HEK293 (cell line): Measurements from ENCODE around the gene ISL2.

ENCODE experiments used
- AEBP2 ChIP-seq: fragments of 450-650 bp; formaldehyde crosslinking; IDR thresholded peaks from 2 replicates; pipeline ENCODE4 v1.5.1; 2016; ENCODE audit warnings: missing biosample characterization, missing genetic modification characterization, borderline replicate concordance
- GLI4 ChIP-seq: fragments of 450-650 bp; formaldehyde crosslinking; IDR thresholded peaks from 2 replicates; pipeline ENCODE4 v1.5.1; 2016; ENCODE audit warnings: missing biosample characterization, missing genetic modification characterization
- INSM2 ChIP-seq: fragments of 450-650 bp; formaldehyde crosslinking; IDR thresholded peaks from 2 replicates; pipeline ENCODE4 v1.5.1; 2016; ENCODE audit warnings: missing biosample characterization, missing genetic modification characterization
- KLF7 ChIP-seq: fragments of 450-650 bp; formaldehyde crosslinking; IDR thresholded peaks from 2 replicates; pipeline ENCODE4 v1.5.1; 2016; ENCODE audit warnings: missing biosample characterization, missing genetic modification characterization, borderline replicate concordance
- MYNN ChIP-seq: fragments of 450-650 bp; formaldehyde crosslinking; IDR thresholded peaks from 2 replicates; pipeline ENCODE4 v1.5.1; 2016; ENCODE audit warnings: missing biosample characterization, missing genetic modification characterization, borderline replicate concordance
- PRDM1 ChIP-seq: fragments of 450-650 bp; formaldehyde crosslinking; IDR thresholded peaks from 2 replicates; pipeline ENCODE4; 2016; ENCODE audit warnings: missing biosample characterization, missing genetic modification characterization
- SCRT1 ChIP-seq: fragments of 450-650 bp; formaldehyde crosslinking; IDR thresholded peaks from 2 replicates; pipeline ENCODE4 v1.5.1; 2016; ENCODE audit warnings: missing biosample characterization, missing genetic modification characterization, borderline replicate concordance
- ZBTB49 ChIP-seq: fragments of 450-650 bp; formaldehyde crosslinking; IDR thresholded peaks from 2 replicates; pipeline ENCODE4 v1.5.1; 2016; ENCODE audit warnings: missing biosample characterization, missing genetic modification characterization, low read depth
- ZBTB7A ChIP-seq: fragments of 450-650 bp; formaldehyde crosslinking; IDR thresholded peaks from 2 replicates; pipeline ENCODE4 v1.5.1; 2016; ENCODE audit warnings: low read depth, missing biosample characterization, missing genetic modification characterization
- ZFP41 ChIP-seq: fragments of 450-650 bp; formaldehyde crosslinking; IDR thresholded peaks from 2 replicates; pipeline ENCODE4 v1.5.1; 2016; ENCODE audit warnings: missing biosample characterization, missing genetic modification characterization, borderline replicate concordance
- ZNF121 ChIP-seq: fragments of 450-650 bp; formaldehyde crosslinking; IDR thresholded peaks from 2 replicates; pipeline ENCODE4 v1.5.1; 2016; ENCODE audit warnings: missing biosample characterization, missing genetic modification characterization
- ZNF146 ChIP-seq: fragments of 450-650 bp; formaldehyde crosslinking; IDR thresholded peaks from 2 replicates; pipeline ENCODE4 v1.5.1; 2016; ENCODE audit warnings: missing biosample characterization, missing genetic modification characterization
- ZNF157 ChIP-seq: fragments of 450-650 bp; formaldehyde crosslinking; IDR thresholded peaks from 2 replicates; pipeline ENCODE4 v1.5.1; 2016; ENCODE audit warnings: missing biosample characterization, missing genetic modification characterization
- ZNF169 ChIP-seq: fragments of 450-650 bp; formaldehyde crosslinking; IDR thresholded peaks from 2 replicates; pipeline ENCODE4 v1.5.1; 2016; ENCODE audit warnings: missing biosample characterization, missing genetic modification characterization
- ZNF221 ChIP-seq: fragments of 450-650 bp; formaldehyde crosslinking; IDR thresholded peaks from 2 replicates; pipeline ENCODE4 v1.5.1; 2017; ENCODE audit warnings: missing biosample characterization, missing genetic modification characterization, borderline replicate concordance
- ZNF324 ChIP-seq: fragments of 450-650 bp; formaldehyde crosslinking; IDR thresholded peaks from 2 replicates; pipeline ENCODE4 v1.5.1; 2016; ENCODE audit warnings: missing biosample characterization, missing genetic modification characterization
- ZNF416 ChIP-seq: fragments of 450-650 bp; formaldehyde crosslinking; IDR thresholded peaks from 2 replicates; pipeline ENCODE4 v1.5.1; 2016; ENCODE audit warnings: missing biosample characterization, missing genetic modification characterization
- ZNF473 ChIP-seq: fragments of 450-650 bp; formaldehyde crosslinking; IDR thresholded peaks from 2 replicates; pipeline ENCODE4 v1.5.1; 2017; ENCODE audit warnings: missing biosample characterization, missing genetic modification characterization
- ZNF510 ChIP-seq: fragments of 450-650 bp; formaldehyde crosslinking; IDR thresholded peaks from 2 replicates; pipeline ENCODE4 v1.5.1; 2018; ENCODE audit warnings: mild to moderate bottlenecking, missing genetic modification characterization, missing biosample characterization; ENCODE audit not compliant: insufficient replicate concordance
- ZNF521 ChIP-seq: fragments of 450-650 bp; formaldehyde crosslinking; IDR thresholded peaks from 2 replicates; pipeline ENCODE4 v1.5.1; 2017; ENCODE audit warnings: missing biosample characterization, mild to moderate bottlenecking, missing genetic modification characterization
- ZNF701 ChIP-seq: fragments of 450-650 bp; formaldehyde crosslinking; IDR thresholded peaks from 2 replicates; pipeline ENCODE4 v1.5.1; 2016; ENCODE audit warnings: missing biosample characterization, missing genetic modification characterization
- ZNF704 ChIP-seq: fragments of 450-650 bp; formaldehyde crosslinking; IDR thresholded peaks from 2 replicates; pipeline ENCODE4 v1.5.1; 2016; ENCODE audit warnings: missing biosample characterization, missing genetic modification characterization
- ZNF777 ChIP-seq: fragments of 450-650 bp; formaldehyde crosslinking; IDR thresholded peaks from 2 replicates; pipeline ENCODE4 v1.5.1; 2017; ENCODE audit warnings: missing biosample characterization, missing genetic modification characterization, borderline replicate concordance
- ZNF830 ChIP-seq: fragments of 450-650 bp; IDR thresholded peaks from 2 replicates; pipeline ENCODE4 v1.5.0; 2018; ENCODE audit warnings: missing biosample characterization, missing genetic modification characterization, low read depth, mild to moderate bottlenecking, moderate library complexity
- ZSCAN16 ChIP-seq: fragments of 450-650 bp; formaldehyde crosslinking; IDR thresholded peaks from 2 replicates; pipeline ENCODE4 v1.5.1; 2016; ENCODE audit warnings: missing biosample characterization, missing genetic modification characterization
- ZSCAN23 ChIP-seq: fragments of 450-650 bp; formaldehyde crosslinking; IDR thresholded peaks from 2 replicates; pipeline ENCODE4 v1.5.1; 2016; ENCODE audit warnings: missing biosample characterization, missing genetic modification characterization
- TF ChIP-seq, protein P1 (sequence below): fragments of 450-650 bp; formaldehyde crosslinking; IDR thresholded peaks from 2 replicates; pipeline ENCODE4 v1.5.1; 2016; ENCODE audit warnings: missing biosample characterization, missing genetic modification characterization
- TF ChIP-seq, protein P2 (sequence below): fragments of 450-650 bp; formaldehyde crosslinking; IDR thresholded peaks from 2 replicates; pipeline ENCODE4 v1.5.1; 2016; ENCODE audit warnings: missing biosample characterization, missing genetic modification characterization, low read depth

Gene ISL2

GRCh38 chr15:76327191-76328105, 9.1 kb upstream of the ISL2 start (continued):
- TF ChIP-seq, protein P1, sequence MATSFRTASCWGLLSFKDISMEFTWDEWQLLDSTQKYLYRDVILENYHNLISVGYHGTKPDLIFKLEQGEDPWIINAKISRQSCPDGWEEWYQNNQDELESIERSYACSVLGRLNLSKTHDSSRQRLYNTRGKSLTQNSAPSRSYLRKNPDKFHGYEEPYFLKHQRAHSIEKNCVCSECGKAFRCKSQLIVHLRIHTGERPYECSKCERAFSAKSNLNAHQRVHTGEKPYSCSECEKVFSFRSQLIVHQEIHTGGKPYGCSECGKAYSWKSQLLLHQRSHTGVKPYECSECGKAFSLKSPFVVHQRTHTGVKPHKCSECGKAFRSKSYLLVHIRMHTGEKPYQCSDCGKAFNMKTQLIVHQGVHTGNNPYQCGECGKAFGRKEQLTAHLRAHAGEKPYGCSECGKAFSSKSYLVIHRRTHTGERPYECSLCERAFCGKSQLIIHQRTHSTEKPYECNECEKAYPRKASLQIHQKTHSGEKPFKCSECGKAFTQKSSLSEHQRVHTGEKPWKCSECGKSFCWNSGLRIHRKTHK (tag by site-specific recombination): no peak
- TF ChIP-seq ZNF121 (tag by site-specific recombination) (peak; percentile 42; the same call in 1 of the 2 replicates), AEBP2 (tag by site-specific recombination) (no peak), ZNF221 (no peak), ZSCAN23 (tag by site-specific recombination) (0 out of 2 replicates have a peak, but pooled peaks have one; percentile 37), ZNF830 (tag by site-specific recombination) (no peak), SCRT1 (tag by site-specific recombination) (no peak), ZBTB49 (no peak), ZNF704 (tag by site-specific recombination) (no peak), INSM2 (tag by site-specific recombination) (no peak), KLF7 (tag by site-specific recombination) (no peak), ZNF169 (tag by site-specific recombination) (no peak), ZSCAN16 (no peak), ZNF777 (tag by site-specific recombination) (no peak), ZNF521 (no peak), ZNF416 (tag by site-specific recombination) (no peak), ZNF510 (tag by site-specific recombination) (no peak), ZNF324 (tag by site-specific recombination) (peak; percentile 17; the same call in 1 of the 2 replicates), PRDM1 (tag by site-specific recombination) (no peak), ZFP41 (no peak), ZNF701 (tag by site-specific recombination) (no peak), GLI4 (tag by site-specific recombination) (no peak), ZNF146 (no peak), ZNF157 (tag by site-specific recombination) (no peak), MYNN (tag by site-specific recombination) (no peak), ZBTB7A (tag by site-specific recombination) (no peak), ZNF473 (tag by site-specific recombination) (no peak)
- TF ChIP-seq, protein P2, sequence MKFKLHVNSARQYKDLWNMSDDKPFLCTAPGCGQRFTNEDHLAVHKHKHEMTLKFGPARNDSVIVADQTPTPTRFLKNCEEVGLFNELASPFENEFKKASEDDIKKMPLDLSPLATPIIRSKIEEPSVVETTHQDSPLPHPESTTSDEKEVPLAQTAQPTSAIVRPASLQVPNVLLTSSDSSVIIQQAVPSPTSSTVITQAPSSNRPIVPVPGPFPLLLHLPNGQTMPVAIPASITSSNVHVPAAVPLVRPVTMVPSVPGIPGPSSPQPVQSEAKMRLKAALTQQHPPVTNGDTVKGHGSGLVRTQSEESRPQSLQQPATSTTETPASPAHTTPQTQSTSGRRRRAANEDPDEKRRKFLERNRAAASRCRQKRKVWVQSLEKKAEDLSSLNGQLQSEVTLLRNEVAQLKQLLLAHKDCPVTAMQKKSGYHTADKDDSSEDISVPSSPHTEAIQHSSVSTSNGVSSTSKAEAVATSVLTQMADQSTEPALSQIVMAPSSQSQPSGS (tag by site-specific recombination): no peak
